ENCODE measurements around the gene UBXN6. TPM values are rescaled to one million over a fixed set of nuclear protein-coding genes. Genes with fewer than 3 reads are reported as not detected.
A peak's percentile ranks its signal among the peaks of the same experiment; 100 is the strongest.

UBXN6 gene
- total RNA-seq, 1 experiment from 2014 or later, result 76.5 TPM

DNA sequence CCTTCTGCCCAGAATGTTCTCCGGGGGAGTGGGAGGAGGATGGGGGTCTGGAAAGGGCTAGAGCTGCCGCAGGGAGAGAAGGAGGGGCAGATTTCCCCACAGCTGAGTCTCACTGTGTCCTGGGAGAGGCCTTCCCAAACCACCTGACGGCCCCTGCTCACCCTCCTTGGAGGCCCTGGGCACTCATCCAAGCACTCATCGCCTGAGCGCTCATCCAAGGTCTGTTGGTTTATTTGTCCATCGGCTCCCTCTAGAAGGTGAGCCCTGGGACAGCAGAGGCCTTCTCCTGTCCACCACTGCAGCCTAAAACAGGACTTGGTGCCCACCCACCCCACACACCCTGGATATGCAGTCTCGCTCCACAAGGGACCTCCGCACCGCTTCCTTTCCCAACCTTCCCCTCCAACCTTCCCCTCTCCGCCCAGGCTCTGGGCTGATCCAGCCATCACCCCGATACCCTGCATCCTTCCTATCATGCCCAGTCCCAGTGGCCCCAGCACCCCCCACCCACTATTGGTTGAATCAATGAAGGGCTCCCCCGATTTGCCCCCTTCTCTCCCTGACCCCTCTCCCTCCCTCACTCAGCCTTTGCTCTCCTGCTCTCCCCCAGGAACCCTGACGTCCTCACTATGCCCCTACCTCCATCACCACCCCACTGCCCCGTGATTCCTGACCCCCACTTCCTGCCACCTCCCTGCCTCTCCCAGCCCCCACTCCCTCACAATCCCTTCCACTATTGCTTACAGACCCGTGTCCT is 1.7 kb downstream of the UBXN6 start:
- peak overlapping the region; percentile 90 for H3K4me2 ChIP-seq (ENCODE audit: low read length)
- DNase-seq (ENCODE audit: low read depth, low spot score), result no peak
- no TSS peak for BruUV-seq (replicated peaks)
- intact Hi-C loops (cut with micrococcal nuclease), result no loop called here
- peaks cover 18% of the 10 kb centered on the region for H3K79me2 ChIP-seq (ENCODE audit: insufficient read depth, low read length)
- H4K20me1 ChIP-seq (ENCODE audit: insufficient read depth), result no peaks in the 10 kb centered on the region
- POLR2A ChIA-PET, result interaction anchor here (1.3 to 1.7 kb wide), 2 partner anchors 15 to 54 kb away, joined by 4 to 5 read pairs; partner anchors contain the start of gene CHAF1A
- no peak for TF ChIP-seq SRF (IDR thresholded peaks at IDR 0.05; ENCODE audit: low read depth)
- TF ChIP-seq EGR1 (IDR thresholded peaks at IDR 0.05; ENCODE audit: low read depth), result no peak
- no peak for TF ChIP-seq SIN3A (IDR thresholded peaks at IDR 0.05; ENCODE audit: low read depth)
- TF ChIP-seq ZNF274 (IDR thresholded peaks at IDR 0.05; ENCODE audit: low read depth, low read length), result no peak
- TF ChIP-seq REST (IDR thresholded peaks at IDR 0.05; ENCODE audit: low read depth), result no peak
- no peak for TF ChIP-seq ELF1 (IDR thresholded peaks at IDR 0.05; ENCODE audit: borderline replicate concordance, low read depth)
- TF ChIP-seq FOSL1 (IDR thresholded peaks at IDR 0.05; ENCODE audit: low read depth), result no peak
- no peak for TF ChIP-seq EZH2 (IDR thresholded peaks at IDR 0.05)
- TF ChIP-seq, protein P1, sequence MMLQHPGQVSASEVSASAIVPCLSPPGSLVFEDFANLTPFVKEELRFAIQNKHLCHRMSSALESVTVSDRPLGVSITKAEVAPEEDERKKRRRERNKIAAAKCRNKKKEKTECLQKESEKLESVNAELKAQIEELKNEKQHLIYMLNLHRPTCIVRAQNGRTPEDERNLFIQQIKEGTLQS (IDR thresholded peaks at IDR 0.05), result no peak
- ATAC-seq, result no peak
- H3K36me3 ChIP-seq (ENCODE audit: control insufficient read depth in 1 of 2, insufficient read depth in 2 of 2, low read length in 2 of 2), result peaks cover 5 to 9% of the 10 kb centered on the region in 2 experiments; a peak in 2 of 4 replicates
- CTCF ChIA-PET, result interaction anchor here (0.8 kb wide), 1 partner anchor 223 kb away, joined by 3 read pairs; no protein-coding TSS in a partner anchor
- H3K9me3 ChIP-seq (ENCODE audit: control insufficient read depth in 1 of 2, insufficient read depth in 1 of 2, low read depth in 1 of 2, low read length in 2 of 2), result no peaks in the 10 kb centered on the region
- no peaks in the 10 kb centered on the region for H3K27me3 ChIP-seq (ENCODE audit: insufficient read depth, low read length)
- H2AFZ ChIP-seq (ENCODE audit: low read depth, low read length, poor library complexity, severe bottlenecking), result no peak overlapping the region
- RAD21 ChIA-PET (ENCODE audit: low non-redundant PET in 1 of 2, low total read pairs in 2 of 2, uncharacterized antibody in 2 of 2, unreplicated experiment in 2 of 2), result no interaction called here
- peak overlapping the region; percentile 54 for H3K27ac ChIP-seq (ENCODE audit: low read depth, low read length)
- peak overlapping the region; percentile 72; the same call in 1 of the 2 replicates for H3K9ac ChIP-seq (ENCODE audit: low read length)
- H3K4me3 ChIP-seq (replicated peaks in 1 of 2; ENCODE audit: low read depth in 1 of 2, low read length in 2 of 2), result peak overlapping the region; percentile 71 to 80; a peak in 3 of 4 replicates
- peaks cover 9 to 17% of the 10 kb centered on the region in 2 experiments; a peak in 3 of 4 replicates for H3K4me1 ChIP-seq (ENCODE audit: control insufficient read depth in 1 of 2, insufficient read depth in 2 of 2, low read length in 2 of 2)
- H3K9me2 ChIP-seq (ENCODE audit: insufficient read depth), result no peaks in the 10 kb centered on the region
